Cardiac muscle cell (in vitro differentiated cells and primary cell): ENCODE results near the gene NPIPB6. TPM values are rescaled to one million over a fixed set of nuclear protein-coding genes. Genes with fewer than 3 reads are reported as not detected.
A peak's percentile ranks its signal among the peaks of the same experiment; 100 is the strongest.

Source experiments
- DNase-seq, 2 donors: peaks; one replicate each; pipeline versions ENCODE4 v3.0.0 to v3.0.0-alpha.2; 2010 to 2017; ENCODE audit warnings: low read depth in 1 of 2, low spot score in 1 of 2
- H3K27ac ChIP-seq: fragments of 200-600 bp; sonication (generic); 2 replicates; pipeline ENCODE4 v1.5.1; 2016
- H3K27me3 ChIP-seq: fragments of 200-600 bp; sonication (generic); 2 replicates; pipeline ENCODE4 v1.6.0; 2016; ENCODE audit warnings: control low read depth
- H3K36me3 ChIP-seq: fragments of 200-600 bp; sonication (generic); 2 replicates; pipeline ENCODE4 v1.5.1; 2016; ENCODE audit warnings: control low read depth
- H3K4me1 ChIP-seq: fragments of 200-600 bp; sonication (generic); 2 replicates; pipeline ENCODE4 v1.8.1; 2017; ENCODE audit warnings: low read depth, mild to moderate bottlenecking, mixed run types
- H3K4me3 ChIP-seq: fragments of 200-600 bp; sonication (generic); 2 replicates; pipeline ENCODE4 v1.5.1; 2016; ENCODE audit warnings: mild to moderate bottlenecking
- H3K9me3 ChIP-seq: fragments of 200-600 bp; sonication (generic); 2 replicates; pipeline ENCODE4 v1.5.1; 2017; ENCODE audit warnings: low read depth, mild to moderate bottlenecking, control low read depth
- polyA plus RNA-seq: library from polyadenylated mRNA; unstranded; fragments of >200 nt; fragmentation: Nextera tagmentation; extraction: Ambion mirVana; gene quantifications from 2 replicates; pipeline ENCODE4 v1.2.1, GENCODE V29; 2016
- total RNA-seq: library from RNA; depleted of rRNA; stranded (reverse); fragments of >200 nt; gene quantifications from 2 replicates; pipeline ENCODE4 v1.2.3, GENCODE V29; 2016
- TF ChIP-seq, protein P1 (sequence below): IDR thresholded peaks from 2 replicates; pipeline ENCODE4 v1.5.1; 2012; ENCODE audit warnings: low read depth, mild to moderate bottlenecking, low read length

Gene NPIPB6
- total and polyA plus RNA-seq, 2 experiments from 2014 or later: 3.2 to 4.9 TPM

DNA sequence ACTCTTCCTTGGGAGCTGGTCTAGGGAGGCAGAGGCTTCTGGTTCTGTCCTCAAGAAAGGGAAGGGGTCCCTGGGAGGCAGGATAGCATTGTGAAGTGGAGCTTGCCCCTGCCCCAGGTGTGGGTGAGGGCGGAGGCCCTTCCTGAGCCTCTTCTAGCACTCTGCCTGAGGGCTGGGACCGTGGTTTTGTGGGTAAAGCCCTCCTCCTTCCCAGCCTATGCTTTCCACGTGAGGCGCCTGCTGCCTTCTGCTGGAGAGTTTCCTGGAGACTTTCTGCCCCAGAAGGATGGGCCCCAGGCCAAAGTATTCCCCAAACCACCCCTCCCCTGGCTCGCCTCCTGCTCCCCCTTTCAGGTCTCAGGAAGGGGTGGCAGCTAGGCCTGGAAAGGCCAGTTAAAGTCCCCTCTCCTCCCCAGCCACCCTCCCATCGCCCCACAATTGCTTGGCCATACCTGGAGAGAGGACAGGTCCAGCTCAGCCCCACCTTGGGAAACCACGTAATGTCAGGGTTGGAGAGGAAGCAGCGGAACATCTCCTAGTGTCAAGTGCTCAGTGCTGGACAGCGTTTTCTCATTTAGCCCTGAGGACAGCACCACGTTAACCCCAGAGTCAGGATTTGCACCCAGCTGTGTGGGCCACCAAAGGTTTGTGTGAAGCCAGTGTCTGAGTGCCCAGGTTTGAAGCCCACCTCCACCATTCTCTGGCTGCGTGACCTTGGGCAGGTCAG, 65.4 kb downstream of the NPIPB6 start:
- Histone ChIP-seq H3K27ac (no peak overlapping the region), H3K4me3 (no peak overlapping the region), H3K9me3 (no peaks in the 10 kb centered on the region), H3K4me1 (no peaks in the 10 kb centered on the region), H3K27me3 (no peaks in the 10 kb centered on the region), H3K36me3 (no peaks in the 10 kb centered on the region)
- TF ChIP-seq, protein P1, sequence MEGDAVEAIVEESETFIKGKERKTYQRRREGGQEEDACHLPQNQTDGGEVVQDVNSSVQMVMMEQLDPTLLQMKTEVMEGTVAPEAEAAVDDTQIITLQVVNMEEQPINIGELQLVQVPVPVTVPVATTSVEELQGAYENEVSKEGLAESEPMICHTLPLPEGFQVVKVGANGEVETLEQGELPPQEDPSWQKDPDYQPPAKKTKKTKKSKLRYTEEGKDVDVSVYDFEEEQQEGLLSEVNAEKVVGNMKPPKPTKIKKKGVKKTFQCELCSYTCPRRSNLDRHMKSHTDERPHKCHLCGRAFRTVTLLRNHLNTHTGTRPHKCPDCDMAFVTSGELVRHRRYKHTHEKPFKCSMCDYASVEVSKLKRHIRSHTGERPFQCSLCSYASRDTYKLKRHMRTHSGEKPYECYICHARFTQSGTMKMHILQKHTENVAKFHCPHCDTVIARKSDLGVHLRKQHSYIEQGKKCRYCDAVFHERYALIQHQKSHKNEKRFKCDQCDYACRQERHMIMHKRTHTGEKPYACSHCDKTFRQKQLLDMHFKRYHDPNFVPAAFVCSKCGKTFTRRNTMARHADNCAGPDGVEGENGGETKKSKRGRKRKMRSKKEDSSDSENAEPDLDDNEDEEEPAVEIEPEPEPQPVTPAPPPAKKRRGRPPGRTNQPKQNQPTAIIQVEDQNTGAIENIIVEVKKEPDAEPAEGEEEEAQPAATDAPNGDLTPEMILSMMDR: no peak
- peak in 1 of 2 donors; percentile 28 for DNase-seq

DNA sequence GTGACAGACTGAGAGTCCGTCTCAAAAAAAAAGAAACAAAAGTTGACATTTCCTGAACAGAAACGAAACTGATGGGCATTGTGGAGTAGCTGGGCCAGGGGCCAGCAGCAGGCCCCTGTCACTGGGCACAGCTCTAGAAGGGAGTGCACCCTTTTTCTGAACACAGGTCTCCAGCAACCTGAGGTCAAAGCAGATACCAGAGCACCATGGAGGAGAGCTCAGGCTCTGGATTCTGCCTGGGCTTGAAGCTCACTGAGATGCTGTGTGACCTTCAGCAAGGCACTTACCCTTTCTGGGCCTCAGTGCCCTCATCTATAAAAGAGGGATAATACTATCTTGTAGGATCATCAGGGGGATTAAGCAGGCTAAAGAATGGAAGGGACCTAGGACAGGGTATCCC, 66.0 kb downstream of the NPIPB6 start:
- no peak for DNase-seq
- no peaks in the 10 kb centered on the region for H3K27me3 ChIP-seq
- no peaks in the 10 kb centered on the region for H3K9me3 ChIP-seq
- no peak overlapping the region for H3K27ac ChIP-seq
- H3K4me1 ChIP-seq: no peaks in the 10 kb centered on the region
- H3K4me3 ChIP-seq: no peak overlapping the region
- TF ChIP-seq, protein P1: no peak
- H3K36me3 ChIP-seq: no peaks in the 10 kb centered on the region

DNA sequence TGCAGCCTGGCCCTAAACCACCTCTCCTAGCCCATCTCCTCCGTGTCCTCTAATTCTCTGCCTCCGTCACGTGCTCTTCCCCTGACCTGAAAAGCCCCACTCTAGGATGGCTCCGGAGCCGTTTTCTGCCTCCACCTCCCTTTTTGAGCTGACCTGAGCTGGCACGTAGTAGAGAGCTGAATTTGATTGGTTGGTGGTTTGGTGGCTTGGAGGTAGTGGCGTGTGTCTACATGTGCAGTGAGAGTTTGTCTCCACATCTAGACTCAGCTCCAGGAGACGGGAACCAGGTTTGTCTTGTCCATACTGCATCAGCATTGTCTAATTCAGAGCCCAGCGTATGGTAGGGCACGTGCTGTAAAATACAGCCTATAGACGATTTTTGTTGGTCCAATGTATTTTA, 68.0 kb downstream of the NPIPB6 start:
- Histone ChIP-seq H3K4me3 (no peak overlapping the region), H3K27ac (no peak overlapping the region)
- TF ChIP-seq, protein P1: no peak

DNA sequence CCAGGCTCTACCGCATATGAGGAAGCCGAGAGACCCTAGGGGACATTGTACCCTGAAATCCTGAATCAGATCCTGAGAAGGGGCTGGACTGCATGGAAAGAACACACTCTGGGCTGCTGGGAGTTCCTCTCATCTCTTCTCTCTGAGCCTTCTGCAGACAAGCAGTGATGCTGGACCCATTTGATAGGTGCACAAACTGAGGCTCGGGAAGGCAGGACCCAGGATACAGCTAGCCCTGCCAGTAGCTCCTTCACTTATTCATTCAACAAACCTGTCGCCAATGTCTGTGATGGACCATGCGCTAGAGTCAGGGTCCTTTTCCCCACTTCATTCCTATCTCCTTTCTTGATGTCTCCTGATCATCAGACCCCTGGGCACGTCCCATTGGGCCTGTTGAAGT, 69.1 kb downstream of the NPIPB6 start:
- no peaks in the 10 kb centered on the region for H3K36me3 ChIP-seq
- no peaks in the 10 kb centered on the region for H3K27me3 ChIP-seq
- H3K27ac ChIP-seq: no peak overlapping the region
- DNase-seq: no peak
- H3K4me1 ChIP-seq: peaks cover 5% of the 10 kb centered on the region
- no peak overlapping the region for H3K4me3 ChIP-seq
- H3K9me3 ChIP-seq: no peaks in the 10 kb centered on the region
- TF ChIP-seq, protein P1: no peak

More for the DNA sequence above, 68.0 kb downstream of the NPIPB6 start:
- H3K4me1 ChIP-seq: peaks cover 5% of the 10 kb centered on the region
- H3K27me3 ChIP-seq: no peaks in the 10 kb centered on the region
- no peaks in the 10 kb centered on the region for H3K36me3 ChIP-seq
- no peaks in the 10 kb centered on the region for H3K9me3 ChIP-seq
- no peak for DNase-seq

DNA sequence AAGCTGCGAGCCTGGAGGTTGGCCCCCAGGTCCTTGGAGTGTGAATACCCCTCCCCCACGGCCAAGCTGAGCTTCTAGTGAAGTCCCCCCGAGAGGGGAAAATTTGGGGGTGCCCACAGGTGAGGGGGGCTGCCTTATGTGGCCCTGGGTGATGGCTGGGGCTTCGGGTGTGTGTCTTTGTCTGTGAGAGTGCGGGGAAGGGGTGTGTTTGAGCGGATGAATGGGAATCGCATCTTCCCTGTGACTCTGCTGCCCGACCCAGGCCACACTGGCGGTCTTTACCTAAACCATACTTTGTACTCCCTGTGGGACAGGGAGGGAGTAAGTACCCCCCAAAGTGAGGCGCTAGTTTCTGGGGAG, 69.7 kb downstream of the NPIPB6 start:
- Histone ChIP-seq H3K27me3 (no peaks in the 10 kb centered on the region), H3K4me3 (peak overlapping the region; percentile 74), H3K4me1 (peaks cover 11% of the 10 kb centered on the region), H3K36me3 (no peaks in the 10 kb centered on the region), H3K27ac (no peak overlapping the region), H3K9me3 (no peaks in the 10 kb centered on the region)
- TF ChIP-seq, protein P1: no peak
- no peak for DNase-seq
